GM21390 (cell line): Measurements from ENCODE around the gene RDH5.

Experiments
- ATAC-seq: cut with Tn5 transposase; IDR thresholded peaks from one replicate; pipeline ENCODE4 v1.9.1; 2021; ENCODE audit not compliant: unreplicated experiment

RDH5 gene

GRCh38 chr12:55727643-55728185, 7.5 kb downstream of the RDH5 start:
- no peak for ATAC-seq

GRCh38 chr12:55728186-55728938, 8.2 kb downstream of the RDH5 start:
- peak; percentile 17 for ATAC-seq

- ATAC-seq: peak; percentile 65
Measured at GRCh38 chr12:55728939-55729818, 9.0 kb downstream of the RDH5 start, which contains the start of gene CD63. Gene CD63, minus strand, starts transcription at chr12:55729009. Its CDS starts 668 bp downstream, at chr12:55728341.

GRCh38 chr12:55729819-55730818, 9.9 kb downstream of the RDH5 start:
- ATAC-seq: peak; percentile 42

GRCh38 chr12:55732288-55732687, 12.1 kb downstream of the RDH5 start:
- ATAC-seq: no peak

- ATAC-seq: no peak
Measured at GRCh38 chr12:55733021-55733555, 12.9 kb downstream of the RDH5 start.

- ATAC-seq: no peak
Measured at GRCh38 chr12:55733858-55734257, 13.7 kb downstream of the RDH5 start.

- ATAC-seq: no peak
Measured at GRCh38 chr12:55734595-55734994, 14.4 kb downstream of the RDH5 start.

GRCh38 chr12:55736076-55736475, 15.9 kb downstream of the RDH5 start:
- ATAC-seq: no peak

- no peak for ATAC-seq
Measured at GRCh38 chr12:55736780-55737580, 16.8 kb downstream of the RDH5 start.

GRCh38 chr12:55737581-55738122, 17.5 kb downstream of the RDH5 start:
- ATAC-seq: peak; percentile 8

GRCh38 chr12:55738123-55739024, 18.2 kb downstream of the RDH5 start:
- ATAC-seq: peak; percentile 84

- no peak for ATAC-seq
Measured at GRCh38 chr12:55739025-55739378, 18.8 kb downstream of the RDH5 start.

- ATAC-seq: no peak
Measured at GRCh38 chr12:55741931-55742680, 21.9 kb downstream of the RDH5 start.

- peak; percentile 35 for ATAC-seq
Measured at GRCh38 chr12:55742719-55743405, 22.7 kb downstream of the RDH5 start, which contains the start of gene GDF11. Gene GDF11, plus strand, starts transcription at chr12:55743122. Its CDS starts 195 bp downstream, at chr12:55743317.

GRCh38 chr12:55743406-55744339, 23.5 kb downstream of the RDH5 start:
- peak; percentile 60 for ATAC-seq
